Measurements from ENCODE around the gene PLXNA2.

PLXNA2 gene

DNA sequence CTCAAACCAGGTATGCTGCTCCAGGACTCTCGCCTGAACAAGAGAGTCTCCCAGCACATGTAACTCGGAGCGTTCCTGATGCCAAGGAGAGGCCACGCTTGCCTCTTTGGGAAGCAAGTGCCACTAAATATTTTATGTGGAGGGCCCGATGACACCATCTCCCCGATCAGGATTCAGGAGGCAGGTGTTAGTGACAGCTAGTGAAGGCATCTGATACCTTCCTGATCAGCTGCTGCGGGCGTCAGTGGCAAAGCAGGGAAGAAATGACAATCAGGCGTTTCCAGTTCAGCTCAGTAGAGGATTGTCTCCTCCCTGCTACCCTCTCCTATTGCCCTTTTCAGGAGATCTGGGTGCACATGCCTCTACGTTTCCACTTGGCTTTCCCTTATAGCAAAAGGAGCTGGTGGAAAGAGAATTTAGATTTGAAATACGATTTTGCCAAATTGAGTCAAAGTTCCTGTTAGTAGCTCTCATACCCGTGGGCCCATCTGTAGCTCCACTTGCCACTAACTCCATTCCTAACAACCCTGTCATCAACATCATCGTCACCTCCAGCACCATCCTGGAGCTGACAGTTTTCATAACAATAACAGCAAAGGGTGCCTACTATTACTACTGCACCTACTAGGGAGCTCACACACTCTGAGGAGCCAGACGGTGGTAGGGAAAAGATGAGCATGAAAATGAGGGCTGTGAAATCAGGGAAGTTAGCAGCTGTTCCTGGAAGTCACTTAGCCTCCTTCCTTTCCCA, 21.6 kb downstream of the PLXNA2 start:
- Histone ChIP-seq H3K9me3 (ENCODE audit: control insufficient read depth, insufficient read depth, low read depth, low read length) (no peaks in the 10 kb centered on the region), H3K27ac (ENCODE audit: low read depth, low read length) (no peak overlapping the region), H3K36me3 (ENCODE audit: control insufficient read depth, insufficient read depth, low read length) (no peaks in the 10 kb centered on the region), H3K27me3 (ENCODE audit: control insufficient read depth, insufficient read depth, low read length) (no peaks in the 10 kb centered on the region), H3K4me1 (ENCODE audit: control insufficient read depth, insufficient read depth, low read length) (peaks cover 35% of the 10 kb centered on the region), H3K9ac (ENCODE audit: low read length) (no peak overlapping the region), H3K4me3 (ENCODE audit: low read depth, low read length) (no peak overlapping the region)

DNA sequence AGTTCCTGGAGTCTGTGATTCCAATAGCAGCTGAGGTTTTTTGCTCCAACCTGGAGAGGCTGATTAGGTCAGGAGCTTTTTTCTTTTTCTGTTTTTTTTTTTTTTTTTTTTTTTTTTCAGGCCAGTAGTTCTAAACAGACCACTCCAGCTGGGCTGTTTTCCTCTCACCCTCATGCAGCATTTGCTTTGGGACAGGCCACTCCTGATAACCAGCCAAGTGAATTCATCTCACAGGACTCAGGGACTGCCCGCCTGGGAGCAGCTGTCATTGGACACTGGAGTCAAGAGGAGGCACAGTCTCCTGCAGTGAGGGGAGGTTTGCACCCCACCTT, 22.9 kb downstream of the PLXNA2 start:
- H3K27ac ChIP-seq (ENCODE audit: low read depth, low read length) = no peak overlapping the region
- peaks cover 5% of the 10 kb centered on the region; the same call in 1 of the 2 replicates for H3K36me3 ChIP-seq (ENCODE audit: control insufficient read depth, insufficient read depth, low read length)
- no peaks in the 10 kb centered on the region for H3K27me3 ChIP-seq (ENCODE audit: control insufficient read depth, insufficient read depth, low read length)
- H3K4me3 ChIP-seq (ENCODE audit: low read depth, low read length) = no peak overlapping the region
- peaks cover 27% of the 10 kb centered on the region for H3K4me1 ChIP-seq (ENCODE audit: control insufficient read depth, insufficient read depth, low read length)
- no peak overlapping the region for H3K9ac ChIP-seq (ENCODE audit: low read length)
- no peaks in the 10 kb centered on the region for H3K9me3 ChIP-seq (ENCODE audit: control insufficient read depth, insufficient read depth, low read depth, low read length)

DNA sequence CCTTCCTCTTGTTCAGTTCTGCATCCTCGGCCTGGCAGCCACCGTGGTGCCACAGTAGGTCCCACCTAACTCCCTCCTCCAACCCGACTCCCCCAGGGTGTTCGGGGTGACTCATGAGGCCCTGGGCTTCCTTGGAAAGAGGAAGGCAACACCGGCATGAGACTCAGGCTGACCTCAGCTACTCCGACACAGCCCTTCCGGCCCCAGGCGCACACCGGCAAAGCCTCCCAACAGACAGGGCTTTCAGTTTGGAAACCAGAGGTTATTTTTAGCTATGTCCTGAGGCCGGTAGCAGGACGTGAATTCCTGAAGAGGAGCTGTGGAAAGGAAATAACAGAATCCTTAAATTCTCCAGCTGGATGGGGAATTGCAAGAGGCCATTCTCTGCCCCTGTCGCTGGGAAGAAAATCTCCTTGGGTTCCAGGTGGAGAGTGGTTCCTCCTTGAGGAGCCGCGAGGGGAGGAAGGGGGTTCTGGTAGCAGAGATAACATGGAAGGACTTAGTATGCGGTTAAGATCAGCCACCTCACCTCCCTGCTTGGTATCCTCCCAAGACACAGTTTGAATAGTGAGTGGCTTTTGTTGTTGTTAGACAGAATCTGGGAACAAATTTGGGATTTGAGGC, 24.4 kb downstream of the PLXNA2 start:
- no peak overlapping the region; the same call in 1 of the 2 replicates for H3K27ac ChIP-seq (ENCODE audit: low read depth, low read length)
- no peak overlapping the region for H3K4me3 ChIP-seq (ENCODE audit: low read depth, low read length)
- no peak overlapping the region for H3K9ac ChIP-seq (ENCODE audit: low read length)
- no peaks in the 10 kb centered on the region for H3K9me3 ChIP-seq (ENCODE audit: control insufficient read depth, insufficient read depth, low read depth, low read length)
- H3K4me1 ChIP-seq (ENCODE audit: control insufficient read depth, insufficient read depth, low read length) = peaks cover 21% of the 10 kb centered on the region; the same call in 1 of the 2 replicates
- H3K27me3 ChIP-seq (ENCODE audit: control insufficient read depth, insufficient read depth, low read length) = no peaks in the 10 kb centered on the region
- peaks cover 10% of the 10 kb centered on the region; the same call in 1 of the 2 replicates for H3K36me3 ChIP-seq (ENCODE audit: control insufficient read depth, insufficient read depth, low read length)

DNA sequence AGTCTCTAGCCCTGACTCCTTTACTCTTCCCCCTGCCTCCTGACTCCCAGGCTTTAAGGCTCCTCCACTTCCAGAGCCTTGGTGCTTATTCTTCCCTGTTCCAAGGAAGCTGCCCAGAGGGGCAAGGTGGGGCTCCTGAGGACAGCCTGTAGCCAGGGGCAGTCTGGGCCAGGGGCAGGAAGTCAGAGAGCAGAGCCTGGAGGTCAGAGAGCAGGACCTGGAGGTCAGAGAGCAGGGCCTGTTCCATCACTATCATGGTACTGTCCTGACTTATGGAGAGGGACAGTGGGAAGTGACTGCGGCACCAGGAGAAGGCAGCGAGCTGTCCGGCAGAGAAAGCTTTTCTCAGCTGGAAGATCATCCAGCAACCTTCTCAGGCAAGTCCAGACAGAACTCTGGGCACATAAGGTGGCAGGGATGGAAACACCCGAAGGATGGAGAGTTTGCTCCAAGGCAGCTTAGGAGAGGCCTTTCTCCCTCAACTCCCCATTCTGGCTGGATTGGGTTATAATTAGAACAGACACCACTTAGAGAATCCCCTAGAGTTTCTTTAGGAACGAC, 25.0 kb downstream of the PLXNA2 start:
- no peak overlapping the region for H3K27ac ChIP-seq (ENCODE audit: low read depth, low read length)
- H3K4me3 ChIP-seq (ENCODE audit: low read depth, low read length) = no peak overlapping the region
- H3K9ac ChIP-seq (ENCODE audit: low read length) = no peak overlapping the region
- no peaks in the 10 kb centered on the region for H3K27me3 ChIP-seq (ENCODE audit: control insufficient read depth, insufficient read depth, low read length)
- H3K9me3 ChIP-seq (ENCODE audit: control insufficient read depth, insufficient read depth, low read depth, low read length) = no peaks in the 10 kb centered on the region
- peaks cover 21% of the 10 kb centered on the region; the same call in 1 of the 2 replicates for H3K4me1 ChIP-seq (ENCODE audit: control insufficient read depth, insufficient read depth, low read length)
- H3K36me3 ChIP-seq (ENCODE audit: control insufficient read depth, insufficient read depth, low read length) = peaks cover 10% of the 10 kb centered on the region; the same call in 1 of the 2 replicates

DNA sequence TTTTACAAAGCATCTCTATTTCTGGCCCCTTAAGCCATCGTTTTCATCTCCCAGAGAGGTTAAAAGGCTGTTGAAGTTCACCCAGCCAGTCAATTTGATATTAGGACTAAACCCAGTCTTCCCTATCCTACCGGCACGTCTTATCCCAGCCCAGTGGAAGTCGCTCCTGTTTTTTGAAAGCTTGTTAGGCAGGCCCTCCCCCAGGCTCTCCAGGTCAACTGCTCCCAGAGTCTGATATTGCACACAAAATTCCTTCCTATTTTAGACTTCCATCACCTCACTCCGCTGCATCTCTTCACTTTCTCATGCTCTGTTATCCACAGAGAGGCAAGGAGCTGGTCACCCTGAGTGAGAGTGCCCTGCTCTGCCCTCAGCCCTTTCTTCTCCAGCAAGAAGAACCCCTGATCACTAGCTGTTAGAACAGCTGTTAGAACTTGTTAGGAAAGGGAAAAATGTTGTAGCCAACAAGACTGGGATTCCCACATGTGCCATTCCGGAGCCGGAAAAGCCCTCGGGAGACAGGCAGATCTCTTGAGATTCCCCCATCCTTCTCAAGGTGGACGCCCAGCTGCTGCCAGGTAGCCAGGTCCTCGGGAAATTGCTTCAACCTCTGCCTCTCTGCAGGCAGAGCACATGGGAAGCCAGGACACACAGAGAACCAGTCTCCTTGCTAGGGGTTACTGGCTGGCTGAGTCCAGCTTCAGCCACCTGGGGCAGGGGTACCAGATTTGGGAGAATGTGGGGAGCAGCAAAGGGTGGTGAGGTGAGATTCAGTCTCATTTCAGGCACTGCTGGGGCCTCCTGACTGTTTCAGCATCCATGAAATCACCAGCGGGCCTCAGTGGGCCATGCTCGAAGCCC, 25.7 kb downstream of the PLXNA2 start:
- Histone ChIP-seq H3K27me3 (ENCODE audit: control insufficient read depth, insufficient read depth, low read length) (no peaks in the 10 kb centered on the region), H3K9me3 (ENCODE audit: control insufficient read depth, insufficient read depth, low read depth, low read length) (no peaks in the 10 kb centered on the region), H3K4me1 (ENCODE audit: control insufficient read depth, insufficient read depth, low read length) (peaks cover 26% of the 10 kb centered on the region; the same call in 1 of the 2 replicates), H3K27ac (ENCODE audit: low read depth, low read length) (no peak overlapping the region), H3K36me3 (ENCODE audit: control insufficient read depth, insufficient read depth, low read length) (peaks cover 10% of the 10 kb centered on the region; the same call in 1 of the 2 replicates), H3K4me3 (ENCODE audit: low read depth, low read length) (no peak overlapping the region), H3K9ac (ENCODE audit: low read length) (no peak overlapping the region)

DNA sequence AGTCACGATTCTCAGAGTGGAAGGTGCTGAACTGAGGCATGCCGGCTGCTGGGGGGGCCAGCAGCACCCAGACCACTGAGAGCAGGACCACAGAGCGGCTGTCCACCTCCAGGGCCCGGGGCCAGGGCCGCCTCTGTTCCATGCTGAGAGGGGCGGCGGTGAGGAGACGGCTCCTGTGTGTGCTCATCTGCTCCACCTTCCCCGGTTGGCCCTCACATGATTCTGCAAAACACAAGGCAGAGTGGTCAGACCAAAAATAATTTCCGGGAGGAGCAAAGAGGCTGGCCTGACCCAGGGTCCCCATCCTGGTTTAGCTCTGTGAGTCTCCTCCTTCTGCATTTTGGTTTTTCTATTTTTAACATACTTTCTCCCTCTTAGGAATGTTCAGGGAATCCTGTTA, 26.4 kb downstream of the PLXNA2 start:
- Histone ChIP-seq H3K9ac (ENCODE audit: low read length) (no peak overlapping the region), H3K36me3 (ENCODE audit: control insufficient read depth, insufficient read depth, low read length) (peaks cover 10% of the 10 kb centered on the region; the same call in 1 of the 2 replicates), H3K27ac (ENCODE audit: low read depth, low read length) (no peak overlapping the region), H3K27me3 (ENCODE audit: control insufficient read depth, insufficient read depth, low read length) (no peaks in the 10 kb centered on the region), H3K9me3 (ENCODE audit: control insufficient read depth, insufficient read depth, low read depth, low read length) (no peaks in the 10 kb centered on the region), H3K4me1 (ENCODE audit: control insufficient read depth, insufficient read depth, low read length) (peaks cover 28% of the 10 kb centered on the region; the same call in 1 of the 2 replicates), H3K4me3 (ENCODE audit: low read depth, low read length) (no peak overlapping the region)

DNA sequence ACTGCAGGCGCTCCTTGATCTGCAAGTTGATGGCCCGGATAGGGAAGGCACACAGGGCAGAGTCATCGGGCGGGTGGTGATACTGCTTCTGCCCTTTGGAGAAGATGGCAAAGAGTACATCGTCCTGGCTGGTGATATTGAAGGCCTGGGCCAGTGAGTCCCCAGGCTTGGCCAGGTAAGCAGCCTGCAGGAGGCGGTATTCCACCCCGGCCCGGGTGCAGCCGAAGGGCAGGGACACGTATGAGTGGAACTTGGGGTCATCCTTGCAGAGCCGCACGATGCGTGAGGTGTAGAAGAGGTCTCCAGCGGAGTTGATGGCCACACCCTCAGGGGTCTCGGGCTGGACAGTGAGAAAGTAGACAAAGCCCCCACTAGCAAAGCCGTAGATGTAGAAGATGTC, 27.4 kb downstream of the PLXNA2 start:
- Histone ChIP-seq H3K4me1 (ENCODE audit: control insufficient read depth, insufficient read depth, low read length) (peaks cover 32% of the 10 kb centered on the region; the same call in 1 of the 2 replicates), H3K4me3 (ENCODE audit: low read depth, low read length) (no peak overlapping the region), H3K9ac (ENCODE audit: low read length) (no peak overlapping the region), H3K27ac (ENCODE audit: low read depth, low read length) (no peak overlapping the region), H3K27me3 (ENCODE audit: control insufficient read depth, insufficient read depth, low read length) (no peaks in the 10 kb centered on the region), H3K36me3 (ENCODE audit: control insufficient read depth, insufficient read depth, low read length) (peaks cover 10% of the 10 kb centered on the region; the same call in 1 of the 2 replicates), H3K9me3 (ENCODE audit: control insufficient read depth, insufficient read depth, low read depth, low read length) (no peaks in the 10 kb centered on the region)

DNA sequence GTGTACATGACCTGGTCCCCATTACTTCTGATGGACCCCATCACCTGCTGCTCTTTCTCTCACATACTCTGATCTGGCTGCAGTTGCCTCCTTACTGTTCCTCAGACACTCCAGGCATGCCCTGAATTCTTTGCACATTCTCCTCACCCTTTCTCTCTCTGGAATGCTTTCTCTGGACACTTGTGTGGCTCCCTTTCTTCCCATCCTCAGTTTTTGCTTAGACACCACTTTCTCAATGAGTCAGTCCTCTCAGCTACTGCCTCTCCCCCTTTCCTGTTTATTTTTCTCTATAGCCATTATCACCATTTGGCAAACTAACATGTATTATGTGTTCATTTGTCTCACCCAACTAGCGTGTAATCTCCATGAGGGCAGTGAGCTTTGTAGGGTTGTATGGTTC, 28.1 kb downstream of the PLXNA2 start:
- H3K4me1 ChIP-seq (ENCODE audit: control insufficient read depth, insufficient read depth, low read length) = peaks cover 33% of the 10 kb centered on the region; the same call in 1 of the 2 replicates
- no peaks in the 10 kb centered on the region for H3K9me3 ChIP-seq (ENCODE audit: control insufficient read depth, insufficient read depth, low read depth, low read length)
- H3K27ac ChIP-seq (ENCODE audit: low read depth, low read length) = no peak overlapping the region
- no peak overlapping the region for H3K9ac ChIP-seq (ENCODE audit: low read length)
- no peaks in the 10 kb centered on the region for H3K27me3 ChIP-seq (ENCODE audit: control insufficient read depth, insufficient read depth, low read length)
- H3K36me3 ChIP-seq (ENCODE audit: control insufficient read depth, insufficient read depth, low read length) = peaks cover 10% of the 10 kb centered on the region; the same call in 1 of the 2 replicates
- H3K4me3 ChIP-seq (ENCODE audit: low read depth, low read length) = no peak overlapping the region

DNA sequence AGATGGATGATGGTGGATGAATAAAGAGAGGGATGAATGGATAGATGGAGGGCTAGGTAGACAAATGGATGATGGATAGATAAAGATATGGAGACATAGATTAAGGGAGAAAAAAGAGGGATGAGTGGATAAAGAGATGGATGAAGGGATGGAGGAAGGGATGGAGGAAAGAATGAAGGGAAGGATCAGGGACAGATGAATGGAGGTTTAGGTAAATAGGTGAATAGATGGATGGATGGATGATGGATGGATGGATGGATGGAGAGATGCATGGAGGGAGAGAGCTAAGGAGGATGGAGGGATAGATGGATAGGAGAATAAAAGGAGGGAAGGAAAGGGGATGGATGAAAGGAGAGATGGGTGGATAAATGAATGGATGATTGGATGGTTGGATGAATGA, 28.8 kb downstream of the PLXNA2 start:
- H3K27ac ChIP-seq (ENCODE audit: low read depth, low read length) = no peak overlapping the region
- H3K4me1 ChIP-seq (ENCODE audit: control insufficient read depth, insufficient read depth, low read length) = peaks cover 33% of the 10 kb centered on the region; the same call in 1 of the 2 replicates
- H3K9ac ChIP-seq (ENCODE audit: low read length) = no peak overlapping the region
- no peaks in the 10 kb centered on the region for H3K27me3 ChIP-seq (ENCODE audit: control insufficient read depth, insufficient read depth, low read length)
- H3K9me3 ChIP-seq (ENCODE audit: control insufficient read depth, insufficient read depth, low read depth, low read length) = no peaks in the 10 kb centered on the region
- no peak overlapping the region for H3K4me3 ChIP-seq (ENCODE audit: low read depth, low read length)
- H3K36me3 ChIP-seq (ENCODE audit: control insufficient read depth, insufficient read depth, low read length) = peaks cover 10% of the 10 kb centered on the region; the same call in 1 of the 2 replicates

DNA sequence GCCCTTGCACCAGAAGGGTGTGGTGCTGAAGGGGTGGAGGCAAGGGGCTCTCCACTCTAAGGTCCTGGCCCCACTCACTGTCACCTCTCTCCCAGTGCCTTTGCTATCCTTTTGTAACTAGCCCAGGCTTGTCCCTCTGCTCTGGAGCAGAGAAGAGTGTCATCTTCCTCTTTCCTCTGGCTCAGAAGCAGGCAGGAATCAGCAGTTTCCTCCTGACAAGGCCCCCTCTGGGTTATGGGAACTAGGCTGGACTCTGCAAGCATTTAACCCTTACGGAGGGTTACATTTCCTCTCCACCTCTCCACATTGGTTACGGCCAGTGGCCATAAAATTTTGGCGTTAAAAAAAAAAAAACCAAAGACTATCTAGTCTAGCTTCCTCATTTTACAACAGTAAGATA, 30.4 kb downstream of the PLXNA2 start:
- Histone ChIP-seq H3K27ac (ENCODE audit: low read depth, low read length) (no peak overlapping the region), H3K4me3 (ENCODE audit: low read depth, low read length) (no peak overlapping the region), H3K9ac (ENCODE audit: low read length) (no peak overlapping the region), H3K4me1 (ENCODE audit: control insufficient read depth, insufficient read depth, low read length) (peaks cover 23% of the 10 kb centered on the region; the same call in 1 of the 2 replicates), H3K36me3 (ENCODE audit: control insufficient read depth, insufficient read depth, low read length) (peaks cover 10% of the 10 kb centered on the region; the same call in 1 of the 2 replicates), H3K27me3 (ENCODE audit: control insufficient read depth, insufficient read depth, low read length) (no peaks in the 10 kb centered on the region), H3K9me3 (ENCODE audit: control insufficient read depth, insufficient read depth, low read depth, low read length) (no peaks in the 10 kb centered on the region)

Data from HUES6 (cell line).